Vagina (tissue), 2 donors: Measurements from ENCODE around the gene RRAS. TPM values are rescaled to one million over a fixed set of nuclear protein-coding genes. Genes with fewer than 3 reads are reported as not detected.

Source experiments
- DNase-seq, 2 donors: peaks; one replicate each; pipeline ENCODE4 v3.0.0-alpha.2; 2017; ENCODE audit errors: extremely low spot score in 2 of 2
- H3K27ac ChIP-seq: fragments of 200-600 bp; sonication (generic); one replicate; pipeline ENCODE4 v1.5.1; 2019
- H3K27me3 ChIP-seq: fragments of 200-600 bp; sonication (generic); one replicate; pipeline ENCODE4 v1.5.1; 2019
- H3K36me3 ChIP-seq, 2 donors: fragments of 200-600 bp; sonication (generic); one replicate each; pipeline ENCODE4 v1.5.1; 2017 to 2019
- H3K4me1 ChIP-seq: fragments of 200-600 bp; sonication (generic); one replicate; pipeline ENCODE4 v1.5.1; 2019
- H3K4me3 ChIP-seq, 2 donors: fragments of 200-600 bp; sonication (generic); 1 replicate in 1 of 2; 2 replicates in 1 of 2; pipeline ENCODE4 v1.5.1; 2016 to 2019
- H3K9me3 ChIP-seq: fragments of 200-600 bp; sonication (generic); one replicate; pipeline ENCODE4 v1.5.1; 2019
- CTCF ChIP-seq, 3 experiments: fragments of 450-650 bp in 2 of 3; fragments of 200-600 bp in 1 of 3; sonication (generic) in 1 of 3; IDR thresholded peaks; one replicate each; pipeline ENCODE4 v1.5.1; 2017 to 2019; ENCODE audit warnings: antibody characterized with exemption in 3 of 3, mild to moderate bottlenecking in 2 of 3, moderate library complexity in 2 of 3
- POLR2A ChIP-seq, 2 donors: fragments of 450-650 bp; IDR thresholded peaks; one replicate each; pipeline ENCODE4 v1.6.1; 2017; ENCODE audit warnings: antibody characterized with exemption in 2 of 2, mild to moderate bottlenecking in 2 of 2, moderate library complexity in 2 of 2
- POLR2AphosphoS5 ChIP-seq, 2 donors: sonication (generic); formaldehyde crosslinking; IDR thresholded peaks; one replicate each; pipeline ENCODE4 v1.9.0; 2017; ENCODE audit warnings: antibody characterized with exemption in 2 of 2, mild to moderate bottlenecking in 2 of 2, low read depth in 1 of 2; ENCODE audit not compliant: insufficient read depth in 1 of 2
- intact Hi-C: fragments of 100-400 bp; cut with DNase I; formaldehyde crosslinking; loops from one replicate; pipeline ENCODE4 v1.15.1; 2023
- total RNA-seq: library from RNA; depleted of rRNA; stranded (reverse); fragments of >200 nt; gene quantifications from one replicate; pipeline ENCODE4 v1.2.3, GENCODE V29; 2016

The RRAS gene
- 112 TPM for total RNA-seq

- Histone ChIP-seq H3K36me3 (peaks cover 0 to 13% of the 10 kb centered on the region in 2 donors), H3K9me3 (no peaks in the 10 kb centered on the region), H3K27me3 (no peaks in the 10 kb centered on the region), H3K4me1 (peaks cover 69% of the 10 kb centered on the region), H3K27ac (peak within 1 kb of the TSS; percentile 100), H3K4me3 (peak within 1 kb of the TSS; percentile 97 to 99)
- intact Hi-C loops: no loop called here
- TF ChIP-seq CTCF (IDR thresholded peaks at IDR 0.05): no peak
- peak in 1 of 2 donors; percentile 88 for TF ChIP-seq POLR2A (IDR thresholded peaks at IDR 0.05)
- peak; percentile 97 to 98 for TF ChIP-seq POLR2AphosphoS5 (IDR thresholded peaks at IDR 0.05; ENCODE audit: insufficient read depth in 1 of 2, low read depth in 1 of 2)
- peak; percentile 99 to 100 for DNase-seq
Observed at GRCh38 chr19:49640113-49640898, at the start of gene RRAS. TSS of gene RRAS (minus strand) at chr19:49640143. CDS start at chr19:49640098, 45 bp downstream.

DNA sequence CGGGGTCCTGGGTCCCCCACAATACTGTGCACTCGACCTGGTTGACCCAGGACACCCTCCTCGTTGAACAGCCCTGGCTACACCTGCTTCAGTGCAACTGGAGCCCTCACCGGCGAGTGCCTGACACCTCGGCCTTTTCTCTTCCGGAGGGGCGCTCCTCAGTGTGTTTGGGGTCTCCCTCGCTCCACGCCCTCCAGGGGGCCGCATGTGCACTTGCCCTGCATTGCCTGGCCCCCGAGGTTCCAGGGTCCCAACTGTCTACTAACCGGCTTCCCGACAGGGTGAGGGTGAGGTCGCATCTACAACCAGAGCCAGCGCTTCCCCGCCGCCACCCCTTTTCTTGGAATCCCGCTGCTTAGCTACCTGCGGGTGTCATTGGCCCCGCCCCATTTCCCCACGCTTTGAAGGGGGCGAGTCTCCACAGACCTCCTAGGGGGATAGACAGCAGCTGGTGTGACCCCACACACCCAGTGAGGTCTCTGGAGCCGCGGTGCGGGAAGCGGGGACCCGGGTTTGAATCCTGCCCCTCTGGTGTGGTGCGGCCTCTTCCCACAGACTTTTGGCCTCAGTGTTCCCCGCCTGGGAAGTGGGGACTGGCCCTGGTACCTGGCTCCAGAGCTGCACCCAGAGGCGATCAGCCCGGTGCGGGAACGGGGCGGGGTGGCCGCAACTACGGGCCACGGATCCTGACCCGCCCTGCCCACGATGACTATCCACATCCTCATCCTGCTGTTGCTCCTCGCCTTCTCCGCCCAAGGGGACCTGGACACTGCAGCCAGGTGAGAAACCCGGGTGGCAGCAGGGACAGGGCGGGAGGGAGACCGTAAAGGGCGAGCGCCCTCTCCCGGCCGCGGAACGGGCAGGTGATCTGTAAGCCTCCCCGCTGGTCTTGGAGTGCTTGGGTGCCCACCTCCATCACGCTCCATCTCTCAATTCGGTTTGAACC is 49.5 kb upstream of the RRAS start, which contains the start of gene ADM5:
Gene ADM5 (plus strand): TSS at position 462 of the 946 bp plus-strand sequence. CDS start 244 bp downstream, at position 706.
- intact Hi-C loops: no loop called here
- Histone ChIP-seq H3K4me3 (peak within 1 kb of the TSS; percentile 49 to 62), H3K9me3 (no peaks in the 10 kb centered on the region), H3K27me3 (no peaks in the 10 kb centered on the region), H3K36me3 (peaks cover 0 to 26% of the 10 kb centered on the region in 2 donors), H3K27ac (peak within 1 kb of the TSS; percentile 79), H3K4me1 (peaks cover 21% of the 10 kb centered on the region)
- no peak for DNase-seq
- TF ChIP-seq POLR2A (IDR thresholded peaks at IDR 0.05) (no peak), CTCF (IDR thresholded peaks at IDR 0.05) (peak in 2 of 3 experiments; percentile 2 to 48), POLR2AphosphoS5 (IDR thresholded peaks at IDR 0.05; ENCODE audit: insufficient read depth in 1 of 2, low read depth in 1 of 2) (no peak)

- Histone ChIP-seq H3K36me3 (peaks cover 0 to 31% of the 10 kb centered on the region in 2 donors), H3K9me3 (no peaks in the 10 kb centered on the region), H3K4me1 (peaks cover 21% of the 10 kb centered on the region), H3K27ac (no peak overlapping the region), H3K27me3 (no peaks in the 10 kb centered on the region), H3K4me3 (peak overlapping the region in 1 of 2 donors; percentile 49)
- intact Hi-C loops: no loop called here
- TF ChIP-seq POLR2A (IDR thresholded peaks at IDR 0.05): no peak
- TF ChIP-seq POLR2AphosphoS5 (IDR thresholded peaks at IDR 0.05; ENCODE audit: insufficient read depth in 1 of 2, low read depth in 1 of 2): no peak
- DNase-seq: no peak
Observed at GRCh38 chr19:49688531-49689132, 48.7 kb upstream of the RRAS start.

DNA sequence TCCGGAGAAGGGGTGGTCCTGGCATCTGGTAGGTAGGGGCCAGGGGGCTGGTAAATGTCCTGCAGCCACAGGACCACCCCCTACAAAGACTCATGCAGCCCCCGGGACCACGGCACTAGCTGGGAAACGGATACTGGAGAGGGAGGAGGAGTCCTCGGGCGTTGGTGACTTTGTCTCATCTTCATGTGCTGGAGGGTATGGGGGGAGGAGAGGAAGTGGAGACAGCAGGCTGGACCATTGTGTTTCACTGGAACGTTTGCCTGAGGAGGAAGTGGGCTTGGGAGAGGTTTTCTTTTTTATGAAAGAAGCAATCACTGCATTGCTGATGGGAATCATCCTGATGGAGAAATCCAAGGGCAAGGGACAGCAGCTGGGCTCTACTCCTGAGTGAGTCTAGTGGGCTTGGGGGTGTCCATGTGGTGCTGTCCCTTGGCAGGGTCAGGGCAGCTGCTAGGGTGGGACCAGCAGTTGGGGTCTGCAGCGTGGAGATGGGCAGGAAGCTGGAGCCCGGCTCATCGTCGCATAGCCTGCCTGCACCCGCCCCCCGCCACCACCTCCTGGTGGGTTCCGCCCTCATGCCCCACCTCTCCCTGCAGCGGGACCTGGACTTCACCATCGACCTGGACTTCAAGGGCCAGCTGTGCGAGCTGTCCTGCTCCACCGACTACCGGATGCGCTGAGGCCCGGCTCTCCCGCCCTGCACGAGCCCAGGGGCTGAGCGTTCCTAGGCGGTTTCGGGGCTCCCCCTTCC is 47.8 kb upstream of the RRAS start:
- intact Hi-C loops: no loop called here
- H3K4me3 ChIP-seq: peak overlapping the region in 1 of 2 donors; percentile 49
- no peaks in the 10 kb centered on the region for H3K27me3 ChIP-seq
- no peak for DNase-seq
- H3K27ac ChIP-seq: no peak overlapping the region
- peaks cover 0 to 40% of the 10 kb centered on the region in 2 donors for H3K36me3 ChIP-seq
- TF ChIP-seq POLR2A (IDR thresholded peaks at IDR 0.05): no peak
- TF ChIP-seq CTCF (IDR thresholded peaks at IDR 0.05): no peak
- TF ChIP-seq POLR2AphosphoS5 (IDR thresholded peaks at IDR 0.05; ENCODE audit: insufficient read depth in 1 of 2, low read depth in 1 of 2): no peak
- H3K9me3 ChIP-seq: no peaks in the 10 kb centered on the region
- H3K4me1 ChIP-seq: peaks cover 21% of the 10 kb centered on the region
